Coronary artery (tissue), 2 donors: ENCODE data around the gene ERF.

ENCODE experiments used
- DNase-seq: peaks from one replicate; pipeline ENCODE4 v3.0.0-alpha.2; 2017; ENCODE audit warnings: low spot score
- H3K27ac ChIP-seq, 2 donors: fragments of 200-600 bp; sonication (generic); one replicate each; pipeline ENCODE4 v1.5.1; 2016 to 2019
- H3K4me3 ChIP-seq: fragments of 200-600 bp; sonication (generic); 2 replicates; pipeline ENCODE4 v1.5.1; 2016; ENCODE audit warnings: mild to moderate bottlenecking, moderate library complexity
- TF ChIP-seq, protein P1 (sequence below): fragments of 200-600 bp; sonication (generic); IDR thresholded peaks from one replicate; pipeline ENCODE4 v1.5.1; 2019; ENCODE audit warnings: antibody characterized with exemption

Gene ERF

DNA sequence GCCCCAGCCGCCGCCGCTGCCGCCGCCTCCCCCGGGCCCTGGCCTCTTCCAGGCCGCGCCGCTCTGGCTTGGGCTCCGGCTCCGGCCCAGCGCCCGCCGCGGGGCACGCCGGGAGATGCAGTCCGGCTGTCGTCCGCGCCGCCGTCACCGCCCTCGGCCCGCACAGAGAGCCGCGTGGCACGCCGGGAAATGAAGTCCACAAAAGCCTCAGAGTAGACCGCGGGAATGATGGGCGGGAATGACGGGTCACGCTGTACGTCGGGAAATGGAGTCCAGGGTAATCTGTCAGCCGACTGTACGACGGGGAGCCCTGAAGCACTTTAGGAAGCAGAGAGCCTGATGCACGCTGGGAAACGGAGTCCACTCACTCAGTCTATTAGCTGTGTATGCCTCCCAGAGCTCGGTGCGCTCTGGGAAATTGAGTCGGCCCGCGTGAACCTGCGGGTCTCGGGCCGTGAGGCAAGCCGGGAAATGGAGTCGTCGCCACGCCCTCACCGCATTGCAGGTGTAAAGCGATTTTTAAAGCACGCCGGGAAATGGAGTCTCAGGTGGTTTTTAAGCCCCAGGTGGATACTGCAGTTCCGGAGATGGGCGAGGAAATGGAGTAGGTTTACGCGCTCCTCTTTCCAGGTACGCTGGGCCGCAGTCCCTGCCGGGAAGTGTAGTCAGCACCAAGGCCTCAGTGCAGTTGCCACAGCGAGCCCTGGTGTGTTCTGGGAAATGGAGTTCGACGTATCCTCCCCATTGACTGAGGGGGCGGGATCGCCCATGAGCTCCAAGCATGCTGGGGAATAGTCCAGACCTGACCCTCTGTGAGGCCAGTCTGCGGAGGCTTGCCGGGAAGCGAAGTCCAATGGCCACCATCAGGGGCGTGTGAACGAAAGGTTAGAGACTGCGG, 12.2 kb downstream of the ERF start, which contains the start of gene GSK3A:
Gene GSK3A, minus strand, starts transcription at position 91 of the 898 bp plus-strand sequence. CDS start 137 bp downstream, outside the sequence.
- peak; percentile 100 for DNase-seq
- TF ChIP-seq, protein P1, sequence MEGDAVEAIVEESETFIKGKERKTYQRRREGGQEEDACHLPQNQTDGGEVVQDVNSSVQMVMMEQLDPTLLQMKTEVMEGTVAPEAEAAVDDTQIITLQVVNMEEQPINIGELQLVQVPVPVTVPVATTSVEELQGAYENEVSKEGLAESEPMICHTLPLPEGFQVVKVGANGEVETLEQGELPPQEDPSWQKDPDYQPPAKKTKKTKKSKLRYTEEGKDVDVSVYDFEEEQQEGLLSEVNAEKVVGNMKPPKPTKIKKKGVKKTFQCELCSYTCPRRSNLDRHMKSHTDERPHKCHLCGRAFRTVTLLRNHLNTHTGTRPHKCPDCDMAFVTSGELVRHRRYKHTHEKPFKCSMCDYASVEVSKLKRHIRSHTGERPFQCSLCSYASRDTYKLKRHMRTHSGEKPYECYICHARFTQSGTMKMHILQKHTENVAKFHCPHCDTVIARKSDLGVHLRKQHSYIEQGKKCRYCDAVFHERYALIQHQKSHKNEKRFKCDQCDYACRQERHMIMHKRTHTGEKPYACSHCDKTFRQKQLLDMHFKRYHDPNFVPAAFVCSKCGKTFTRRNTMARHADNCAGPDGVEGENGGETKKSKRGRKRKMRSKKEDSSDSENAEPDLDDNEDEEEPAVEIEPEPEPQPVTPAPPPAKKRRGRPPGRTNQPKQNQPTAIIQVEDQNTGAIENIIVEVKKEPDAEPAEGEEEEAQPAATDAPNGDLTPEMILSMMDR, result no peak
- Histone ChIP-seq H3K4me3 (peak within 1 kb of the TSS; percentile 90), H3K27ac (peak within 1 kb of the TSS; percentile 85 to 94)

DNA sequence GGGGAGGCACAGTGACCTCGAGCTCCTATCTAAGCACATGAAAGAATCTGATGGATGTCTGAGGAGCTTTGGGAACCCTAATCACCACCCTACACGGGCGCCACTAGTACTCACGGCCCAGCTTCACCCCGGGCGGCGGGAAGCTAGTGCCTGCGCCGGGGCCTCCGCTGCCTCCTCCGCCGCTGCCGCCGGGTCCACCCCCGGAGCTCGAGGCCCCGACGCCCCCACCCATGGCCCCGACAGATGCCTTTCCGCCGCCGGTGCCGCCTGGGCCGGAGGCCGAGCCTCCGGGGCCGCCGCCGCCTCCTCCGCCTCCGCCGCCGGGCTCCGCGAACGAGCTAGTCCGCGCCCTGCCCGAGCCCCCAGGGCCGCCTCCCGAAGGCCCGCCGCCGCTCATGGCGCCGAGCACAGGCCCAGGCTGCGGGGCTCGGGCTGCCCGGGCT, 12.8 kb downstream of the ERF start:
- H3K4me3 ChIP-seq, result peak overlapping the region; percentile 90

DNA sequence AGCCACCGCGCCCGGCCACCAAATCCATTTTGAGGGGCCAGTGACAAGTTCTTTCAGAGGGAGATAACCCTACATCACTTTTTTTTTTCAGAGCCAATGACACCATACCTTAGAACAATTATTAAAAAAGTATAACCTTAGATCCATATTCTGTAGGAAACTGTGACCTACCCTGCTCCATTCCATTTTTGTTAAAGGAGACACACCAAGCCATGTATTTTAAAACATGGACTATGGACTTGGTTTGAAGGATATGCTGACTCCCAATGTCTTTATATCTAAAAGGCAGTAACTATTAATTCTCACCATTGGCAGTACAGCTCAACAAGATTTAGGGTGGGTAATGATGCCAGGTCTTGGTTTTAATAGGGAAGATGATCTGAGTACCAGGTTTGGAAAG, 13.6 kb downstream of the ERF start:
- Histone ChIP-seq H3K4me3 (peak overlapping the region; percentile 90), H3K27ac (peak overlapping the region in 1 of 2 donors; percentile 85)
- no peak for DNase-seq
- TF ChIP-seq, protein P1, result no peak

More for the DNA sequence above, 12.8 kb downstream of the ERF start:
- TF ChIP-seq, protein P1, result no peak
- DNase-seq, result no peak
- H3K27ac ChIP-seq, result peak overlapping the region; percentile 85 to 94

DNA sequence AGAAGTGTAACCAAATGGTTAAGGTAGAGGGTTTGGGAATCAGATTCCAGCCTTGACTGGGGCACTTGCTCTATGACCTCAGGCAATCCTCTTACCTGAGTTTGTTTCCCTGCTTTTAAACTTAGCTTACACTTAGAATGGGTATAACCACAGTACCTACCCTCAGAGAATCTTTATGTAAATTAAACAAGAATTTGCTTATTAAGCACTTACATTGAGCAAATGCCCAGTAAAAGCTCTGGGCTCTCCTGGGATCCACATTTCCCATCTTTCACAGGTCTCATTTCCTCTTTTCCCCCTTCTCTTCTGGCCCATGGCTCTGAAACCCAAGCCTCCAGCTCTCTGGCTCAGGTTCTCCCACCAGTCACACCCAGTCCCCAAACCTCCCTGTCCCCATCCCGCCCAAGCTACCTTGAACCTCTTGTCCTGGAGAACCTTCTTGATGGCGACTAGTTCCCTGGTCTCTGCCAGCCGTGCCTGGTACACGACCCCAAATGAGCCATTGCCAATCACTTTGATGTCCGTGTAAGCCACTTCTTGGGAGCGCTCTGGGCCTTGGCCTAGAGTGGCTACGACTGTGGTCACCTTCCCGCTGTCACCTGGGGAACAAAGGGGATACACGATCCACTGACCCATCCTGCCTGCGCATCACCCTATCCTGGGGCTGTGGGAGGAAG, 15.2 kb downstream of the ERF start:
- Histone ChIP-seq H3K4me3 (no peak overlapping the region), H3K27ac (no peak overlapping the region)
- DNase-seq, result peak; percentile 72
- TF ChIP-seq, protein P1, result no peak

DNA sequence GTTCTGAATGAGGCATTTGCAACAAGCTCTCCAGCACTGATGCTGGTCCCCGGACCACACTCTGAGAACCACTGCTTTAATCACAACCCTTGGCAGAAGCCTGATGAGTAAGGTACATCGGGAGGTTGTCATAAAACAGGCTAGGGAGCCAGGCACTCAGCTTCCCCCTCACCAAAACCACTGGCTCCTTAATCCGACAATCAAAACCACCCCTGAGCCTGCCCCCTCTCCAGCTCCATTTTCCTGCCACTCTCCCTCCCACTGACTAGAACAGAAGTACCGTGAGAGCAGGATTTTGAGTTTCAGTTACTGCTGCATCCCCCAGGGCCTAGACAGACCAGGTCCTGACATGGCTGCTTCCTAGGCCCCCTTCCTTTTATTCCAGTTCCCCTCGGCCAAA, 19.7 kb downstream of the ERF start:
- TF ChIP-seq, protein P1, result no peak
- no peak for DNase-seq
- Histone ChIP-seq H3K27ac (no peak overlapping the region), H3K4me3 (no peak overlapping the region)

DNA sequence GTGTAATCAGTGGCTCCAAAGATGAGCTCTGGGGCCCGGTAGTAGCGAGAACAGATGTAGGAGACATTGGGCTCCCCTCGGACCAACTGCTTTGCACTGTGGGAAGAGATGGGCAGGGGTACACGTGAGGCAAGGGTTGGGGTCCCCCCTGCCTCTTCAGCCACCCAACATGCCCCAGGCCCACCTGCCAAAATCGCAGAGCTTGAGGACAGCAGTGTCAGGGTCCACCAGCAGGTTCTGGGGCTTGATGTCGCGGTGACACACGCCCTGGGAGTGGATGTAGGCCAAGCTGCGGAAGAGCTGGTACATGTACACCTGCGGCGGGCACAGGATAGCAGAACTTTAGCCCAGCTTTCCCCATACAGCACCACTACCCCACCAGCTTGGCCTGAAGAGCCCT, 20.6 kb downstream of the ERF start:
- no peak for DNase-seq
- H3K4me3 ChIP-seq, result no peak overlapping the region
- H3K27ac ChIP-seq, result no peak overlapping the region
- TF ChIP-seq, protein P1, result no peak
